ENCODE measurements around the gene CDK19.
"Not testable (repeated sequence)": the region's sequence is repeated elsewhere in the genome, so short reads cannot be mapped to it uniquely, and the experiment has no call there.

CDK19 gene

GRCh38 chr6:110618591-110619267 lies 196.5 kb downstream of the CDK19 start:
- no peak for DNase-seq

- DNase-seq = no peak
Measured at GRCh38 chr6:110617057-110617456, 198.2 kb downstream of the CDK19 start.

GRCh38 chr6:110615722-110616121 lies 199.5 kb downstream of the CDK19 start:
- DNase-seq = no peak

GRCh38 chr6:110614586-110614985 lies 200.7 kb downstream of the CDK19 start:
- no peak for DNase-seq

GRCh38 chr6:110614106-110614505 lies 201.2 kb downstream of the CDK19 start:
- DNase-seq = no peak

GRCh38 chr6:110613356-110613755 lies 201.9 kb downstream of the CDK19 start:
- DNase-seq = no peak

- DNase-seq = no peak
Measured at GRCh38 chr6:110612298-110612697, 203.0 kb downstream of the CDK19 start.

- no peak for DNase-seq
Measured at GRCh38 chr6:110609101-110609500, 206.2 kb downstream of the CDK19 start.

GRCh38 chr6:110608151-110608550 lies 207.1 kb downstream of the CDK19 start:
- DNase-seq = no peak

- DNase-seq = no peak
Measured at GRCh38 chr6:110606151-110606550, 209.1 kb downstream of the CDK19 start.

- not testable (repeated sequence) for DNase-seq
Measured at GRCh38 chr6:110600640-110601039, 214.6 kb downstream of the CDK19 start.

- no peak for DNase-seq
Measured at GRCh38 chr6:110597761-110598160, 217.5 kb downstream of the CDK19 start.

- no peak for DNase-seq
Measured at GRCh38 chr6:110596354-110596753, 218.9 kb downstream of the CDK19 start.

- no peak for DNase-seq
Measured at GRCh38 chr6:110595112-110595511, 220.2 kb downstream of the CDK19 start.

GRCh38 chr6:110593637-110594036 lies 221.6 kb downstream of the CDK19 start:
- no peak for DNase-seq

- DNase-seq = no peak
Measured at GRCh38 chr6:110592765-110593164, 222.5 kb downstream of the CDK19 start.

GRCh38 chr6:110590821-110591351 lies 224.4 kb downstream of the CDK19 start:
- DNase-seq = no peak

- no peak for DNase-seq
Measured at GRCh38 chr6:110589865-110590513, 225.3 kb downstream of the CDK19 start.

- DNase-seq = no peak
Measured at GRCh38 chr6:110587328-110587727, 227.9 kb downstream of the CDK19 start.

- DNase-seq = no peak
Measured at GRCh38 chr6:110581679-110582078, 233.6 kb downstream of the CDK19 start.

- not testable (repeated sequence) for DNase-seq
Measured at GRCh38 chr6:110577596-110578167, 237.6 kb downstream of the CDK19 start.

- DNase-seq = no peak
Measured at GRCh38 chr6:110575925-110576463, 239.3 kb downstream of the CDK19 start.

GRCh38 chr6:110574817-110575216 lies 240.5 kb downstream of the CDK19 start:
- no peak for DNase-seq

GRCh38 chr6:110573537-110573936 lies 241.7 kb downstream of the CDK19 start:
- DNase-seq = no peak
